Smooth muscle cell (in vitro differentiated cells): ENCODE data around the gene CEP131. TPM values are rescaled to one million over a fixed set of nuclear protein-coding genes. Genes with fewer than 3 reads are reported as not detected.

ENCODE experiments used
- DNase-seq: peaks from one replicate; lab custom pipeline; 2025; ENCODE audit not compliant: unreplicated experiment; lab: John Stamatoyannopoulos, UW
- H2AFZ ChIP-seq: fragments of 200-600 bp; sonication (generic); 2 replicates; pipeline ENCODE4 v1.6.0; 2016; ENCODE audit warnings: antibody characterized with exemption, low read depth, mild to moderate bottlenecking
- H3F3A ChIP-seq: fragments of 200-600 bp; sonication (generic); 2 replicates; pipeline ENCODE4 v1.6.0; 2017; ENCODE audit warnings: antibody characterized with exemption, low read depth
- H3K27ac ChIP-seq: fragments of 200-600 bp; sonication (generic); 2 replicates; pipeline ENCODE4 v1.5.1; 2016; ENCODE audit warnings: low read depth, mild to moderate bottlenecking
- H3K27me3 ChIP-seq: fragments of 200-600 bp; sonication (generic); 2 replicates; pipeline ENCODE4 v1.6.1; 2016; ENCODE audit warnings: low read depth, mild to moderate bottlenecking
- H3K36me3 ChIP-seq: fragments of 200-600 bp; sonication (generic); 2 replicates; pipeline ENCODE4 v1.5.1; 2016; ENCODE audit warnings: low read depth
- H3K4me1 ChIP-seq: fragments of 200-600 bp; sonication (generic); 2 replicates; pipeline ENCODE4 v1.5.1; 2016; ENCODE audit warnings: low read depth
- H3K4me2 ChIP-seq: fragments of 200-600 bp; sonication (generic); 2 replicates; pipeline ENCODE4 v1.6.0; 2016; ENCODE audit warnings: mild to moderate bottlenecking
- H3K4me3 ChIP-seq: fragments of 200-600 bp; sonication (generic); 2 replicates; pipeline ENCODE4 v1.5.1; 2016; ENCODE audit warnings: mild to moderate bottlenecking
- H3K79me2 ChIP-seq: fragments of 200-600 bp; sonication (generic); 2 replicates; pipeline ENCODE4 v1.6.0; 2016; ENCODE audit warnings: low read depth, mild to moderate bottlenecking
- H3K9ac ChIP-seq: fragments of 200-600 bp; sonication (generic); 2 replicates; pipeline ENCODE4 v1.6.0; 2016; ENCODE audit warnings: low read depth
- H3K9me3 ChIP-seq: fragments of 200-600 bp; sonication (generic); replicated peaks from 2 replicates; pipeline ENCODE4 v1.5.1; 2016; ENCODE audit warnings: low read depth
- H4K20me1 ChIP-seq: fragments of 200-600 bp; sonication (generic); 2 replicates; pipeline ENCODE4 v1.6.0; 2016; ENCODE audit warnings: low read depth
- WGBS: methylation state at CpG from one replicate; pipeline ENCODE4 v1.1.7; 2016; ENCODE audit warnings: low lambda C conversion rate; 5-methylcytosine and 5-hydroxymethylcytosine counted together
- polyA plus RNA-seq: library from polyadenylated mRNA; unstranded; fragments of >200 nt; fragmentation: Nextera tagmentation; extraction: Ambion mirVana; gene quantifications from 2 replicates; pipeline ENCODE4 v1.2.1, GENCODE V29; 2016
- total RNA-seq: library from RNA; depleted of rRNA; stranded (reverse); fragments of >200 nt; gene quantifications from 2 replicates; pipeline ENCODE4 v1.2.3, GENCODE V29; 2014
- TF ChIP-seq, protein P1 (sequence below): fragments of 200-600 bp; sonication (generic); IDR thresholded peaks from 2 replicates; pipeline ENCODE4 v1.5.1; 2017; ENCODE audit warnings: borderline replicate concordance, mild to moderate bottlenecking, antibody characterized with exemption; ENCODE audit not compliant: insufficient read depth, poor library complexity, severe bottlenecking

CEP131 gene
- total and polyA plus RNA-seq, 2 experiments from 2014 or later: 3.0 to 13.4 TPM

DNA sequence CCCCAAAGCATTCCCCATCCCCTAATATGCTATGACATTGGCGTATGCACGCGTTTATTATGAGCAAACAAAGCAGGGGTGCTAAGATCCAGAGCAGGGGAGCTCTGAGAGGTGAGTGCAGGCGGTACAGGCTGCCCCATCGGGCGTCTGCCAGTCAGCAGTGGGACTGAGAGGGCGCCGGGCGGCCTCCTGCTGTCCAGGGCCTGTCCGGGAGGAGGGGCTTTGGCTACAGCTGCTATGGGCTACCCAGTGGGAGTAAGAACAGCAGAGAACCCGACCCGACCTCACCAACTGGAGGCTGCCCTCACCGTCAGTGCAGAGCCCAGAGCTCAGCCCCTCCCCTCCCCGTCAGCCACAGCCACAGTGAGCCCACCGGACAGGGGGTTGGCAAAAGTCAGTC is 38.2 kb downstream of the CEP131 start:
- Histone ChIP-seq H3K9me3 (no peaks in the 10 kb centered on the region), H3K27ac (no peak overlapping the region), H3K79me2 (no peaks in the 10 kb centered on the region), H3K4me2 (no peak overlapping the region), H3K36me3 (no peaks in the 10 kb centered on the region), H3K4me1 (no peaks in the 10 kb centered on the region), H3K4me3 (no peak overlapping the region), H3F3A (no peaks in the 10 kb centered on the region), H2AFZ (no peak overlapping the region), H3K9ac (no peak overlapping the region), H3K27me3 (no peaks in the 10 kb centered on the region), H4K20me1 (no peaks in the 10 kb centered on the region)
- DNase-seq: no peak
- TF ChIP-seq, protein P1, sequence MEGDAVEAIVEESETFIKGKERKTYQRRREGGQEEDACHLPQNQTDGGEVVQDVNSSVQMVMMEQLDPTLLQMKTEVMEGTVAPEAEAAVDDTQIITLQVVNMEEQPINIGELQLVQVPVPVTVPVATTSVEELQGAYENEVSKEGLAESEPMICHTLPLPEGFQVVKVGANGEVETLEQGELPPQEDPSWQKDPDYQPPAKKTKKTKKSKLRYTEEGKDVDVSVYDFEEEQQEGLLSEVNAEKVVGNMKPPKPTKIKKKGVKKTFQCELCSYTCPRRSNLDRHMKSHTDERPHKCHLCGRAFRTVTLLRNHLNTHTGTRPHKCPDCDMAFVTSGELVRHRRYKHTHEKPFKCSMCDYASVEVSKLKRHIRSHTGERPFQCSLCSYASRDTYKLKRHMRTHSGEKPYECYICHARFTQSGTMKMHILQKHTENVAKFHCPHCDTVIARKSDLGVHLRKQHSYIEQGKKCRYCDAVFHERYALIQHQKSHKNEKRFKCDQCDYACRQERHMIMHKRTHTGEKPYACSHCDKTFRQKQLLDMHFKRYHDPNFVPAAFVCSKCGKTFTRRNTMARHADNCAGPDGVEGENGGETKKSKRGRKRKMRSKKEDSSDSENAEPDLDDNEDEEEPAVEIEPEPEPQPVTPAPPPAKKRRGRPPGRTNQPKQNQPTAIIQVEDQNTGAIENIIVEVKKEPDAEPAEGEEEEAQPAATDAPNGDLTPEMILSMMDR: no peak
- 66% methylated on average over 15 of the region's 15 CpGs for WGBS

DNA sequence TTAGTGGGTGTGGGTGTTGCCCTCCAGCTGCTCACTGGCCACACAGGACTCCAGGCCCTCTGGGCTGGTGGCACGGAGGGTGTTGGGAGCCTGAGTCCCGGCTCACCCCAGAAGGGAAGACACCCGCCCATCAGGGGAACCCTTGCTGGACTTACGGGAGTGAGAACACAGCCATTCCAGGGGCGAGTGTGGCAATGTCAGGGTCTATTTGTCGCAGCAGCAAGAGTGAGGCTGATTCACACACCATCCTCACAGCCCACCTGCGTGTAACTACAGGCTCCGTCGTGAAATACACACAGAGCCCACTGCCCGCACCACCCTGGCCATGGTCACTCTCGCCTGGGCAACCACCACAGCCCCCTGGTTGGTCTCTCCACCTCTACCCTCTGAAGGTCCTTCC is 39.0 kb downstream of the CEP131 start:
- 92% methylated on average over 11 of the region's 11 CpGs for WGBS
- DNase-seq: no peak
- H3K4me1 ChIP-seq: no peaks in the 10 kb centered on the region
- TF ChIP-seq, protein P1: no peak
- H3K9me3 ChIP-seq: no peaks in the 10 kb centered on the region
- H2AFZ ChIP-seq: no peak overlapping the region
- H3K4me3 ChIP-seq: no peak overlapping the region
- no peak overlapping the region for H3K4me2 ChIP-seq
- no peaks in the 10 kb centered on the region for H3K27me3 ChIP-seq
- H3K9ac ChIP-seq: no peak overlapping the region
- H3K36me3 ChIP-seq: no peaks in the 10 kb centered on the region
- no peak overlapping the region for H3K27ac ChIP-seq
- no peaks in the 10 kb centered on the region for H3K79me2 ChIP-seq
- no peaks in the 10 kb centered on the region for H4K20me1 ChIP-seq
- no peaks in the 10 kb centered on the region for H3F3A ChIP-seq

DNA sequence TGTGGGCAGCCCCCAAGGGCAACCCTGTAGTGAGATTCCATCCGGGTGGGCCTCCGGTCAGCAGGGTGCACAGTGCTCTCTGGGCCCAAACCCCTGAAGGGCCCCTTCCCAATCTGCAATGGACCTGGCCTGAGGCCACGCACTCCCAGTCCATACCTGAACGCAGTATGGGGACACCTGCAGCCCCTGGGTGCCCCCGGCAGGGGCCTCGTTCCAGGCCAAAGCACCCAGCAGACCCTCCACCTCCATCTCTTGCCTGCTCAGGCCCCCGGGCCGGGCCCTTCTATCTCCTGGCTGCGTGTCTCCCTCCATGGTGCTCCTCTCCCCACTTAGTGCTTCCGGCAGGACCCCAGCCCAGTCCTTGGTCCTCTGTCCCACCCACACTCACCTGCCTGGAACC is 39.4 kb downstream of the CEP131 start:
- WGBS: 98% methylated on average over 10 of the region's 10 CpGs
- no peaks in the 10 kb centered on the region for H3K4me1 ChIP-seq
- no peaks in the 10 kb centered on the region for H3K9me3 ChIP-seq
- no peaks in the 10 kb centered on the region for H3K27me3 ChIP-seq
- H3K4me2 ChIP-seq: no peak overlapping the region
- no peak for DNase-seq
- no peak overlapping the region for H3K9ac ChIP-seq
- TF ChIP-seq, protein P1: no peak
- H3K36me3 ChIP-seq: no peaks in the 10 kb centered on the region
- H2AFZ ChIP-seq: no peak overlapping the region
- no peaks in the 10 kb centered on the region for H3F3A ChIP-seq
- no peaks in the 10 kb centered on the region for H3K79me2 ChIP-seq
- no peak overlapping the region for H3K4me3 ChIP-seq
- no peaks in the 10 kb centered on the region for H4K20me1 ChIP-seq
- no peak overlapping the region for H3K27ac ChIP-seq

DNA sequence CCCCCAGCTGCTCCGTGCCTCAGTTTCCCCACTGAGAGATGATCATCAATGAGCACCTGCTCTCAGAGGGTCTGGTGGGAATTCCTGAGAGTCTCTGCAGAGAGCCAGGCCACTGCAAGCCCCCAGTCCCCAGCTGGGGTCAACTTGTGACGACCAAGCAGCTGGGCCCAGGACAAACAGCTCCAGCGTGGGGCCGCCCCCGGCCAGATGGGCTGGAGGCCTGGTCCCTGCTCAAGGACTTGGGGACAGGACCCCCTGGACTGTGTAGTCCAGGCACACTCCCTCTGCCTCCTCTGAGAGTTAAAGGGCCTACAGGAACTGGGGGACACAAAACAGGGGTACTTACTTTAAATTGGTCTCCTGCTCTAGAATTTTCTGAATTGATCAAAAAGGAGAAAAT is 40.2 kb downstream of the CEP131 start:
- Histone ChIP-seq H2AFZ (no peak overlapping the region), H3K4me2 (no peak overlapping the region), H3K36me3 (no peaks in the 10 kb centered on the region), H3K9me3 (no peaks in the 10 kb centered on the region), H4K20me1 (no peaks in the 10 kb centered on the region), H3K27ac (no peak overlapping the region), H3K79me2 (no peaks in the 10 kb centered on the region), H3K27me3 (no peaks in the 10 kb centered on the region), H3K4me3 (no peak overlapping the region), H3K4me1 (no peaks in the 10 kb centered on the region), H3F3A (no peaks in the 10 kb centered on the region), H3K9ac (no peak overlapping the region)
- 96% methylated on average over 5 of the region's 5 CpGs for WGBS
- TF ChIP-seq, protein P1: no peak
- DNase-seq: no peak
